Measurements from ENCODE around the gene PODXL2. TPM values are rescaled to one million over a fixed set of nuclear protein-coding genes. Genes with fewer than 3 reads are reported as not detected.

PODXL2 gene
- total RNA-seq: 9.2 and 9.8 TPM in 2 replicates

- DNase-seq: peak; percentile 80
- no peaks in the 10 kb centered on the region for H3K9me3 Mint-ChIP-seq
- peaks cover 64% of the 10 kb centered on the region for H3K27me3 Mint-ChIP-seq
- peaks cover 18% of the 10 kb centered on the region for H3K4me1 Mint-ChIP-seq
- H3K27ac Mint-ChIP-seq: peak within 1 kb of the TSS; percentile 78
- peak within 1 kb of the TSS; percentile 85 for H3K4me3 Mint-ChIP-seq
- intact Hi-C loops (cut with micrococcal nuclease): loop anchor here (2.0 kb wide), 1 partner anchor 38 kb away; the partner anchor contains the start of gene TPRA1
- H3K36me3 Mint-ChIP-seq (ENCODE audit: low read depth): peaks cover 5% of the 10 kb centered on the region
Measured at GRCh38 chr3:127628788-127629466, at the start of gene PODXL2. Gene PODXL2 (plus strand): TSS chr3:127629185. CDS start chr3:127629220, 35 bp downstream.

- peaks cover 4% of the 10 kb centered on the region for H3K4me1 Mint-ChIP-seq
Measured at GRCh38 chr3:127580327-127581060, 48.5 kb upstream of the PODXL2 start.

GRCh38 chr3:127584734-127585133 is 44.3 kb upstream of the PODXL2 start:
- Mint-ChIP-seq H3K9me3 (no peaks in the 10 kb centered on the region), H3K4me3 (no peak overlapping the region), H3K27ac (no peak overlapping the region), H3K36me3 (ENCODE audit: low read depth) (peaks cover 7% of the 10 kb centered on the region), H3K27me3 (no peaks in the 10 kb centered on the region), H3K4me1 (peaks cover 15% of the 10 kb centered on the region)
- DNase-seq: no peak
- intact Hi-C loops (cut with micrococcal nuclease): no loop called here

More at GRCh38 chr3:127580327-127581060, 48.5 kb upstream of the PODXL2 start:
- H3K27ac Mint-ChIP-seq: no peak overlapping the region
- H3K27me3 Mint-ChIP-seq: no peaks in the 10 kb centered on the region
- H3K36me3 Mint-ChIP-seq (ENCODE audit: low read depth): peaks cover 4% of the 10 kb centered on the region
- no peaks in the 10 kb centered on the region for H3K9me3 Mint-ChIP-seq
- intact Hi-C loops (cut with micrococcal nuclease): no loop called here
- DNase-seq: no peak
- no peak overlapping the region for H3K4me3 Mint-ChIP-seq

- no peak overlapping the region for H3K4me3 Mint-ChIP-seq
- peaks cover 7% of the 10 kb centered on the region for H3K36me3 Mint-ChIP-seq (ENCODE audit: low read depth)
- H3K9me3 Mint-ChIP-seq: no peaks in the 10 kb centered on the region
Measured at GRCh38 chr3:127585163-127585812, 43.7 kb upstream of the PODXL2 start.

GRCh38 chr3:127585813-127586413 is 43.1 kb upstream of the PODXL2 start:
- Mint-ChIP-seq H3K4me3 (no peak overlapping the region), H3K27ac (no peak overlapping the region), H3K36me3 (ENCODE audit: low read depth) (peaks cover 7% of the 10 kb centered on the region), H3K27me3 (no peaks in the 10 kb centered on the region), H3K4me1 (peaks cover 13% of the 10 kb centered on the region), H3K9me3 (no peaks in the 10 kb centered on the region)
- intact Hi-C loops (cut with micrococcal nuclease): no loop called here
- DNase-seq: no peak

More at GRCh38 chr3:127585163-127585812, 43.7 kb upstream of the PODXL2 start:
- no peak for DNase-seq
- no peaks in the 10 kb centered on the region for H3K27me3 Mint-ChIP-seq
- intact Hi-C loops (cut with micrococcal nuclease): no loop called here
- no peak overlapping the region for H3K27ac Mint-ChIP-seq
- peaks cover 15% of the 10 kb centered on the region for H3K4me1 Mint-ChIP-seq

GRCh38 chr3:127587876-127588275 is 41.1 kb upstream of the PODXL2 start:
- Mint-ChIP-seq H3K9me3 (no peaks in the 10 kb centered on the region), H3K36me3 (ENCODE audit: low read depth) (peaks cover 5% of the 10 kb centered on the region), H3K4me1 (peaks cover 22% of the 10 kb centered on the region), H3K27ac (no peak overlapping the region), H3K27me3 (no peaks in the 10 kb centered on the region), H3K4me3 (no peak overlapping the region)
- intact Hi-C loops (cut with micrococcal nuclease): no loop called here
- DNase-seq: no peak

- Mint-ChIP-seq H3K4me1 (peaks cover 22% of the 10 kb centered on the region), H3K4me3 (peak overlapping the region; percentile 93), H3K9me3 (no peaks in the 10 kb centered on the region), H3K36me3 (ENCODE audit: low read depth) (peaks cover 5% of the 10 kb centered on the region), H3K27me3 (no peaks in the 10 kb centered on the region), H3K27ac (peak overlapping the region; percentile 70)
- intact Hi-C loops (cut with micrococcal nuclease): no loop called here
- peak; percentile 74 for DNase-seq
Measured at GRCh38 chr3:127588806-127589577, 40.0 kb upstream of the PODXL2 start.

- peaks cover 22% of the 10 kb centered on the region for H3K4me1 Mint-ChIP-seq
- peak overlapping the region; percentile 70 for H3K27ac Mint-ChIP-seq
- intact Hi-C loops (cut with micrococcal nuclease): loop anchor here (1.0 to 5.0 kb wide), 6 partner anchors 9 to 1112 kb away; partner anchors contain the start of genes ABTB1, MCM2, PODXL2 and RUVBL1
- H3K36me3 Mint-ChIP-seq (ENCODE audit: low read depth): peaks cover 5% of the 10 kb centered on the region
- peak; percentile 75 for DNase-seq
- H3K27me3 Mint-ChIP-seq: no peaks in the 10 kb centered on the region
- peak overlapping the region; percentile 93 for H3K4me3 Mint-ChIP-seq
- no peaks in the 10 kb centered on the region for H3K9me3 Mint-ChIP-seq
Measured at GRCh38 chr3:127589600-127590281, 39.2 kb upstream of the PODXL2 start.

- intact Hi-C loops (cut with micrococcal nuclease): loop anchor here (1.0 to 5.0 kb wide), 6 partner anchors 8 to 1113 kb away; partner anchors contain the start of genes ABTB1, MCM2, PODXL2 and RUVBL1
- Mint-ChIP-seq H3K4me1 (peaks cover 22% of the 10 kb centered on the region), H3K27ac (peak overlapping the region; percentile 93), H3K27me3 (no peaks in the 10 kb centered on the region), H3K36me3 (ENCODE audit: low read depth) (peaks cover 5% of the 10 kb centered on the region), H3K9me3 (no peaks in the 10 kb centered on the region), H3K4me3 (peak overlapping the region; percentile 82)
- DNase-seq: peak; percentile 85
Measured at GRCh38 chr3:127590282-127590592, 38.7 kb upstream of the PODXL2 start.

- Mint-ChIP-seq H3K27ac (peak within 1 kb of the TSS; percentile 95), H3K4me3 (peak within 1 kb of the TSS; percentile 93), H3K27me3 (no peaks in the 10 kb centered on the region), H3K36me3 (ENCODE audit: low read depth) (peaks cover 5% of the 10 kb centered on the region), H3K4me1 (peaks cover 22% of the 10 kb centered on the region), H3K9me3 (no peaks in the 10 kb centered on the region)
- intact Hi-C loops (cut with micrococcal nuclease): loop anchor here (1.0 to 5.0 kb wide), 6 partner anchors 7 to 1114 kb away; partner anchors contain the start of genes ABTB1, MCM2, PODXL2 and RUVBL1
- peak; percentile 95 for DNase-seq
Measured at GRCh38 chr3:127590593-127591465, 38.2 kb upstream of the PODXL2 start, which contains the start of gene TPRA1. Gene TPRA1 (minus strand): TSS chr3:127590733. CDS start chr3:127580146, 10,587 bp downstream.

GRCh38 chr3:127593178-127593577 is 35.8 kb upstream of the PODXL2 start:
- Mint-ChIP-seq H3K36me3 (ENCODE audit: low read depth) (peaks cover under 1% of the 10 kb centered on the region), H3K4me3 (no peak overlapping the region), H3K4me1 (peaks cover 28% of the 10 kb centered on the region), H3K27ac (no peak overlapping the region), H3K9me3 (no peaks in the 10 kb centered on the region), H3K27me3 (no peaks in the 10 kb centered on the region)
- DNase-seq: no peak
- intact Hi-C loops (cut with micrococcal nuclease): loop anchor here (5.0 kb wide), 2 partner anchors 529 to 1116 kb away; partner anchors contain the start of genes RUVBL1 and ZXDC

GRCh38 chr3:127595303-127595702 is 33.7 kb upstream of the PODXL2 start:
- H3K4me1 Mint-ChIP-seq: peaks cover 33% of the 10 kb centered on the region
- DNase-seq: no peak
- H3K27ac Mint-ChIP-seq: no peak overlapping the region
- H3K4me3 Mint-ChIP-seq: no peak overlapping the region
- intact Hi-C loops (cut with micrococcal nuclease): no loop called here
- H3K36me3 Mint-ChIP-seq (ENCODE audit: low read depth): peaks cover 11% of the 10 kb centered on the region
- H3K27me3 Mint-ChIP-seq: no peaks in the 10 kb centered on the region
- no peaks in the 10 kb centered on the region for H3K9me3 Mint-ChIP-seq

Data from activated CD4-positive, alpha-beta T cell treated with anti-CD3 and anti-CD28 coated beads, Interleukin-2, amount 10 ng/mL, durations not matched to agents 24 days and 14 days (primary cell).